ENCODE data around the gene CATSPER4.

CATSPER4 gene

DNA sequence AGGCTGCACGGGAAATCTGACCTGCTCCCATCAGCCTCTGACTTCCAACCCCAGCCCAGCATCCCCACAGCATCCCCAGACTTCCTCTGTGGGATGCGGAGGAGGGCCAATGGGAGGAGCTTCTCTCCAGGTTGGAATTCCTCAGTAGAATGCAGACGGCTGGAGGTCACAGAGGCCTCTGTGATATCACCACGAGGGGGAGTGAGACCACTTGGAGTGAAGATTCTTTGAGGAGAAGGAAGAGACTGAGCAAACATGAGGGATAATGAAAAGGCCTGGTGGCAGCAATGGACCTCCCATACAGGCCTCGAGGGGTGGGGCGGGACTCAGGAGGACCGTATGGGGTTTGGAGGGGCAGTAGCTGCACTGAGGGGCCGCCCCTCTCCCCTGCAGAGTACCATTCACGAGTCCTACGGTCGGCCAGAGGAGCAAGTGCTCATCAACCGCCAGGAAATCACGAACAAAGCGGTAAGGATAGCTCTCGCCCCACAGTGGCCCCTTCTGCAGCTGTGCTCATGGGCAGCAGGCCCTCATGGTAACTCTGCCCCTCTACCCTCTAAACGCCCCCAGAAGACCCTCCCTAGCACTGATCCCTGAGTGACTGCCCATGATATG, at the start of gene CATSPER4:
TSS of gene CATSPER4 (plus strand) at position 230 of the 615 bp plus-strand sequence. CDS start at position 256, 26 bp downstream.
- no peak for FAIRE-seq
- DNase-seq (ENCODE audit: insufficient read length, low spot score): peak; percentile 53

DNA sequence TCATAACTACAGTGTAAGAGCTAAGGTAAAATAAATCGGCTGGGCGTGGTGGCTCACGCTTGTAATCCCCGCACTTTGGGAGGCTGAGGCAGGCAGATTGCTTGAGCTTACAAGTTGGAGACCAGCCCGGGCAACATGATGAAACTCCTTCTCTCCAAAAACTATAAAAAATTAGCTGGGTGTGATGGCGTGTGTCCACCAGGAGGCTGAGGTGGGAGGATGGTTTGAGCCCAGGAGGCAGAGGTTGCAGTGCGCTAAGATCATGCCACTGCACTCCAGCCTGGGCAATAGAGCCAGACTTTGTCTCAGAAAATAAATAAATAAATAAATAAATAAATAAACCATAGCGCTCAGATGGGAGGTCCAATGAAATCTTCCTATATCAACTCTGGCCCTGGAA, 48.2 kb upstream of the CATSPER4 start:
- no peak for FAIRE-seq
- DNase-seq (ENCODE audit: insufficient read length, low spot score): no peak

DNA sequence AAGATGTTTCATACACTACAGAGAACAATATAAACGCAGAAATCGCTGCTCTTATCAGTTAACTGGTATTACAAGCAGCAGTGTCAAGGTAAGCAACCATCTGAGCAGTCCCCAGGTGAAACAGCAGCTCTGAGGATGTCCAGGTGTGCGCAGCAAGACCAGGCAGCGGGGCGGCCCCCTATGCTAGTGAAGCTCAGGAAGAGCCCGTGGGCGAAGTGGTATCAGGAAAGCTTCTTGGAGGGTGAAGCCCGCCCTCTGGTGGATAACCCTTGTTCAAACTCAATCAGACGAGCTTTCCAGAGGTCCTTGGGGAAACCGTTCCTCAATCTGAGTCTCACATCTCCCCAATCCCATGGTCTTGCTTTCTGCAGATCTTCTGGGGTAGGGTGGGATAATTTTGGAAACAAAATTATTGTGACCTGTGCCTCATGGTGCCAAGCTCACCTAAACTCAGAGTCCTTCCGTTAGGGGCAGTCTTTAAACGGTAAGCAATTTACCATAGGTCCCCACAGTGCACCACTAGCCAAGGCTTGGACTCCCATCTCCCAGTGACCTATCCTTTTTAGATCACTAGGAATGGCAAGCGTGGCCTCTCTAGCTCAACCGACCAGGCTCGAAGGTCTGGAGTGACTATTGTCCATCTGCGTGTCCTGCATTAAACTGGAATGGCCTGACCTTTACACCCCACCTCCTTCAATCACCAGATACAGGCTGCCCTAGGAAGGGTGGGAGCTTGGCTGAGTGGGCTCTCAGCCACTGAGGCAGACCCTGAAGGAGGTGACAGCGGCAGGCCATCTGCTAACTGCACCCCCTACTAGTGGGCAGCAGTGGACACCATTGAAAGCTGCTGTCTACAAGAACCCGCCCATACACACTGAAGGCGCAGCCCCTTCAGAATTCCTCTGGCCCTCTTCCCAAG, 45.1 kb upstream of the CATSPER4 start:
- DNase-seq (ENCODE audit: insufficient read length, low spot score): peak; percentile 71
- FAIRE-seq: no peak

GRCh38 chr1:26145960-26146294, 44.5 kb upstream of the CATSPER4 start:
- DNase-seq (ENCODE audit: insufficient read length, low spot score): no peak
- FAIRE-seq: no peak

- FAIRE-seq: no peak
Observed at GRCh38 chr1:26148887-26149286, 41.5 kb upstream of the CATSPER4 start.

GRCh38 chr1:26153966-26154532, 36.4 kb upstream of the CATSPER4 start:
- FAIRE-seq (no peak), DNase-seq (ENCODE audit: insufficient read length, low spot score) (no peak)

More at GRCh38 chr1:26148887-26149286, 41.5 kb upstream of the CATSPER4 start:
- no peak for DNase-seq (ENCODE audit: insufficient read length, low spot score)

DNA sequence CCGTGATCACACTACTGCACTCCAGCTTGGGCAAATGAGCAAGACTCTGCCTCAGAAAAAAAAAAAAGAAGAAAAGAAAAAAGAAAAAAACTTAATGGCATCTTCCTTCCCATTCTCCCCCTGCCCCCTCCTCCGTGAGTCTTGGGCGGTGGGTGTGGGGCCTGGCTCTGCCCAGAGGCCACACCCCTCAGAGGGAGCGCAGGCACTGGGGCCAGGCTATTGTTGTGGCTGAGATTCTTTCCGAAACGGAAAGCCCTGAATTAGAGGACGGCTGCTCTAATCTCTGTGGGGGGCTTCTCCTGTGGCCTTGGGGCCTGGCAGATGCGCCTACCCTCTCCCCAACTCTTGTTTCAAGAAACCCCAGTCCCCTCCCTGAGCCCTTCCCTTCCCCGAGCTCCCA, 35.7 kb upstream of the CATSPER4 start:
- DNase-seq (ENCODE audit: insufficient read length, low spot score): no peak
- no peak for FAIRE-seq

- FAIRE-seq (no peak), DNase-seq (ENCODE audit: insufficient read length, low spot score) (no peak)
Observed at GRCh38 chr1:26155370-26156284, 34.8 kb upstream of the CATSPER4 start.

- DNase-seq (ENCODE audit: insufficient read length, low spot score) (no peak), FAIRE-seq (no peak)
Observed at GRCh38 chr1:26156285-26157038, 33.9 kb upstream of the CATSPER4 start.

DNA sequence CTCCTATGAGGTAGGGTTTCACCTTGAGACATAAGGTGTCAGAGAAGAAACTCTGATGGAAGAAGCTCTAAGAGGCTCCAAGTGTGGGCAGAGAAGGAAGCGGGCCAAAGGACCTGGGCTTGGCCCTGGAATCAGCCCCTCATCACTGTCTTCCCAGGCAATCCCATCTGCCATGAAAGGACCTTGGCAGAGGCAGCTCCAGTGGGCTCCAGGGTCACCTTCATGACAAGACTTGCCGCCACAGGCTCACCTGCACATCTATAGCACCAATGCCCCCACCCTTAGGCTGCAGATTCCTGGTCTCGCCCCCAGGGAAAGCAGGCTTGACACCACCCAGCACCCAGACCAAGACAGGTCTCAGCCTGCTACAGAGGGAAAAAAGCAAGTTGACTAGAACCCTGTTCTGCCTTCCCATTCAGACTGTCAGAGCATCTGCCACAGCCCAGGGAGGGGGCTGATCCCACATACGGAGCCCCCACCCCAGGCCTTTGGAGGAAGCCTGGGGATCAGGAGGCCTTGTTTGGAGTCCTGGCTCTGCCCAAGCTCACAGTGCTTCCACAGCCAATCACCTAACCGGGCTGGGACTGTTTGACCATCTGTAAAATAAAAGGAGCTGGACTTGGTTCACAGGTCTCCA, 32.0 kb upstream of the CATSPER4 start:
- FAIRE-seq (no peak), DNase-seq (ENCODE audit: insufficient read length, low spot score) (no peak)

DNA sequence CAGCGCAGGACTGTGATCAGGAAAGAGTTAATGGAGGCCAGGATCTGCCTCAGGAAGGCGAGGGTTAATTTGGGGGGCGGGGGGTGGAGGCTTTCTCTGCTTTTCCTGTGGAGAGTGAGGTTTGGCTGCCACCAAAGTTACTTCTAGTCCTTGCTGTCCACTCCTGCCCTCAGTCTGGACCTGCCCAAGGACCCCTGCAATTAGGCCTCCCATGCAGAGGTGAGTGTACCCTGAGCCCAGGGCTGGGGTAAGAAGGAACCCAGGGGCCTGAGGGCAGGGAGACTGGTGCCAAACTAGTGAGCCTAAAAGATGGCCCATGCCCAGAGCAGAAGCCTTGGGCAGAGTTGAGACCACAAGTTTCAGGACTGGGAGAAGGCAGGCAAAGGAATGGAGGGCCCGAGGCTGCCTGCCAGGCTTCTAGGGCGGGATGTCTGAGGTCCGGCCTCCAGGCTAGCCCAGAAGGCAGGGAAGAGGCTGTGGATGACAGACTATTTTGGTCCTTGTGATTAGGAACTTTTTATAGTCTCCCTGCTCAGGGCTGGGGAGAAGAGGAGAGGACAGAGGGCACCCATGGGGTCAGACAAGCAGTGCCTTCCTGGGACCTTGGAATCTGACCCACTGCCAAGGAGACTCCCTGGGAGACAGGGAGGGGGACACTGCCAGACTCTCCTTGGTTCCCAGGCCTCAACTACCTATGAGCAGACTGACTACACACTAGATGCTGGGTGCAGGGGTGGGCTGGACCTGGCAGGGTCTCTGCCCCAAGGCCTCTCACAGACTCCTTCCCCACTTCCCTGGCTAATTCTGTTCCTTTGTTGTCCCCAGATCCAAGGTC, 31.3 kb upstream of the CATSPER4 start, which contains the start of gene FAM110D:
TSS of gene FAM110D (plus strand) at position 172 of the 835 bp plus-strand sequence. CDS start 2,213 bp downstream, outside the sequence.
- DNase-seq (ENCODE audit: insufficient read length, low spot score) (no peak), FAIRE-seq (no peak)

DNA sequence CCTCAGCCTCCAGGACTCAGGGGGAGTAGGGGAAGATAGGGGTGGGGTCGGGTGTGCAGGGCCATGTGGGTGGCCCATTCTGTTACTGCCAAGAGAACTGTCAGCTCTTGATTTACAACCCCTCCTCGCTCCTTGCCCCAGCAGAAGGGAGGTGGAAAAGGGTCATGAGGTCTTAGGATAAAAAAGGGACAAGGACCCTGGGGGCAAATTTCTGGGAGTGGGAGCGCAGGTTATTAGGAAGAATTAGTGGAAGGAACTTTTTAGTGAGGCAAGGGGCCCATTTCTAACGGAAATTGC, 30.7 kb upstream of the CATSPER4 start:
- DNase-seq (ENCODE audit: insufficient read length, low spot score) (no peak), FAIRE-seq (no peak)

- DNase-seq (ENCODE audit: insufficient read length, low spot score) (no peak), FAIRE-seq (no peak)
Observed at GRCh38 chr1:26160527-26161414, 29.6 kb upstream of the CATSPER4 start.

- DNase-seq (ENCODE audit: insufficient read length, low spot score): no peak
Observed at GRCh38 chr1:26161415-26162219, 28.8 kb upstream of the CATSPER4 start.

GRCh38 chr1:26162220-26162709, 28.1 kb upstream of the CATSPER4 start:
- no peak for DNase-seq (ENCODE audit: insufficient read length, low spot score)

More at GRCh38 chr1:26161415-26162219, 28.8 kb upstream of the CATSPER4 start:
- no peak for FAIRE-seq

DNA sequence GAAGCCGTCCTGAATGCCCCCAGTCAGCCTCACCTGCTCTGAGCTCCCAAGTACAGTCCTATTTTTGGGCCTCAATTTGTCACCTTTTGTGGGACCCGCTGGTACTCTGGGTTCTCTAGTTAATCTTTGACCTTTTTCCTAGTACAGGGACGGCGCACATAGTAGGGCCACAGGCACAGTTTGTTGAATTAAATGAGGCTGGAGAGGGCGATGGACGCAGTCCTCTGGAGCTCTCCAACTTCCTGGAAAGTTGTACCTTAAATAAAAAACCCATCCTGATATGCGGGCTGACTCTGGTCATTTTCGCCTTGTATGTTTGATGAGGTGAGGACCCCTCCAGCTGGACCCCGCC, 26.7 kb upstream of the CATSPER4 start:
- no peak for DNase-seq (ENCODE audit: insufficient read length, low spot score)
- FAIRE-seq: no peak

More at GRCh38 chr1:26162220-26162709, 28.1 kb upstream of the CATSPER4 start:
- FAIRE-seq: no peak
